ENCODE measurements around the gene NCOA1. TPM values are rescaled to one million over a fixed set of nuclear protein-coding genes. Genes with fewer than 3 reads are reported as not detected.
"Not testable (repeated sequence)": the region's sequence is repeated elsewhere in the genome, so short reads cannot be mapped to it uniquely, and the experiment has no call there.

NCOA1 gene
- total RNA-seq, 1 experiment from 2014 or later, result 37.1 TPM

GRCh38 chr2:24461685-24462084 is 29.4 kb upstream of the NCOA1 start:
- H3K27me3 ChIP-seq (replicated peaks; ENCODE audit: control insufficient read depth, insufficient read depth, low read length), result no peaks in the 10 kb centered on the region
- no peaks in the 10 kb centered on the region for H3K9me3 ChIP-seq
- no TSS peak for BruUV-seq (replicated peaks)
- H3K4me1 ChIP-seq, result peaks cover 8% of the 10 kb centered on the region
- CTCF ChIA-PET, result no interaction called here
- DNase-seq, result no peak
- H3K36me3 ChIP-seq (ENCODE audit: control insufficient read depth, insufficient read depth, low read length), result no peaks in the 10 kb centered on the region
- no peak for TF ChIP-seq CTCF (IDR thresholded peaks at IDR 0.05; ENCODE audit: insufficient read depth in 1 of 2, low read depth in 1 of 2, low read length in 1 of 2, severe bottlenecking in 1 of 2, unreplicated experiment in 1 of 2)
- intact Hi-C loops (cut with micrococcal nuclease; ENCODE audit: unreplicated experiment), result no loop called here
- Mint-ChIP-seq H3K4me3 (ENCODE audit: unreplicated experiment) (no peak overlapping the region), H3K4me1 (ENCODE audit: low read depth, unreplicated experiment) (peaks cover 5% of the 10 kb centered on the region), H3K9me3 (ENCODE audit: unreplicated experiment) (no peaks in the 10 kb centered on the region), H3K27me3 (ENCODE audit: insufficient read depth, unreplicated experiment) (no peaks in the 10 kb centered on the region), H3K36me3 (ENCODE audit: insufficient read depth, unreplicated experiment) (no peaks in the 10 kb centered on the region), H3K27ac (ENCODE audit: unreplicated experiment) (no peak overlapping the region)
- POLR2A ChIA-PET, result no interaction called here
- no peak overlapping the region for H3K4me3 ChIP-seq (ENCODE audit: low read depth, low read length)

DNA sequence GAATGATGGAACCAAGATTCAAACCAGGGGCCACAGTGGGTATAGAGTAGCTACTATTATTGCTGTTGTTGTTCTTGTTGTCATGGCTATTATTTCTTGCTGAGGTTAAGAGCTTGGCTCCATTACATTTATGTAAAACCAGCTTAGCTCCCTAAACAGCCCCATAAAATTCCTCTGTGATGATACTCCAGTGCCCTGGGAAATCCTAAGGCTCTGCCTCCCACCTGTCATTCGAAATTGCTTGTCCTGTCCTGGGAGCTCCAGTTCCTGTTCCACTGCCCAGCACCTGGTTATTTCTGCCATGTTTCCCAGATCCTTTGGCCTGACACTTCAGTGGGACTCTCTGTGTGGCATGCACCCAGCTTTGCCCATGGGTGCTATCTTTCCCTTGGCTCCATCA is 27.8 kb upstream of the NCOA1 start:
- no TSS peak for BruUV-seq (replicated peaks)
- Mint-ChIP-seq H3K4me3 (ENCODE audit: unreplicated experiment) (no peak overlapping the region), H3K9me3 (ENCODE audit: unreplicated experiment) (no peaks in the 10 kb centered on the region), H3K4me1 (ENCODE audit: low read depth, unreplicated experiment) (peaks cover 19% of the 10 kb centered on the region), H3K36me3 (ENCODE audit: insufficient read depth, unreplicated experiment) (no peaks in the 10 kb centered on the region), H3K27ac (ENCODE audit: unreplicated experiment) (no peak overlapping the region), H3K27me3 (ENCODE audit: insufficient read depth, unreplicated experiment) (no peaks in the 10 kb centered on the region)
- Histone ChIP-seq H3K4me1 (peaks cover 24% of the 10 kb centered on the region), H3K4me3 (ENCODE audit: low read depth, low read length) (no peak overlapping the region), H3K36me3 (ENCODE audit: control insufficient read depth, insufficient read depth, low read length) (no peaks in the 10 kb centered on the region), H3K9me3 (no peaks in the 10 kb centered on the region), H3K27me3 (replicated peaks; ENCODE audit: control insufficient read depth, insufficient read depth, low read length) (no peaks in the 10 kb centered on the region)
- no peak for DNase-seq
- ChIA-PET POLR2A (no interaction called here), CTCF (no interaction called here)
- TF ChIP-seq CTCF (IDR thresholded peaks at IDR 0.05; ENCODE audit: insufficient read depth in 1 of 2, low read depth in 1 of 2, low read length in 1 of 2, severe bottlenecking in 1 of 2, unreplicated experiment in 1 of 2), result no peak
- intact Hi-C loops (cut with micrococcal nuclease; ENCODE audit: unreplicated experiment), result no loop called here

DNA sequence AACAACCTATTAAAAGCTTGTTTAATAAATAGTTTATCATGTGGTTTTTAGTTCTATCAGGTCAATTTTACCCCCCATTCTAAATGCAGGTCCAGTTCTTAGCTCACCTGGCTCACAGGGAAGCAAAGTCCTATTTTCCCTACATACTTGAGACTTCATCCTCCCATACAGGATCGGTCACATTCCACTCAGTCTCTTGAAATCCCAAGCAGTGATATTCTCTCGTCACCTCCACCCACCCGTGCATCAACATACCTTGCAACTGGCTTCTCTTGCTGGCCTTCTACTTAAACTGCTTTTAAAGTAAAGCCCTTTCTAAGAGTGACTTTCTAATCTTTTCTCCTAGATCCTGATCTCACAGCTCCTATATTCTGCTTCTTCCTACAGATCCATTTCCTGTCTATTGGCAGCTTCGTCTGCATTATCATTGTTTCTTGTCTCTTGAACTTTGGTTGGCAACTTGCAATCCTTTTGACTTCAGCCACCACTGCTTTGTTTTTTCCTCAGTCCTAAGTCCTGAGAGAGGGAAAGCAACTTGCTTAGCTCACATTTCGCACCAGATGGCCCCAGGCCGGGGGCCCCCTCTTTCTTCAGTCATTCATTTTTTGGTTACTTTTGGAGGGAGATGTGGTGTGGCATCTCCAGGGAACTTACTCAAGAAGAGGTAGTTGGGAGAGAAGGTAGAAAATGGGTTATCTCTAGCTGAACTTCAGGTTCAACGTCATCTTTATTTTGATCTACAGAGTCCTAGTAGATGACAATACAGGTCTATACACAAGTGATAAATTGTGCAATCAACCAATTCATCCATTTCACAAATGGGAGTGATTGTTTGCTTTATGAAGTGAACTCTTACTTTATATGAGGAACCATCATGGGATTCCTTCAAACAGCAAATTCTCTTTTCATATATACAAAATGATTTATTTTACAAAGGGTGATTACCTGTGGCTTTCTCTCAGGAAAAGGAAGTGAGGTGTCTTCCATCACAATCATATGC is 23.9 kb upstream of the NCOA1 start:
- peak overlapping the region; percentile 90 for H3K27ac Mint-ChIP-seq (ENCODE audit: unreplicated experiment)

DNA sequence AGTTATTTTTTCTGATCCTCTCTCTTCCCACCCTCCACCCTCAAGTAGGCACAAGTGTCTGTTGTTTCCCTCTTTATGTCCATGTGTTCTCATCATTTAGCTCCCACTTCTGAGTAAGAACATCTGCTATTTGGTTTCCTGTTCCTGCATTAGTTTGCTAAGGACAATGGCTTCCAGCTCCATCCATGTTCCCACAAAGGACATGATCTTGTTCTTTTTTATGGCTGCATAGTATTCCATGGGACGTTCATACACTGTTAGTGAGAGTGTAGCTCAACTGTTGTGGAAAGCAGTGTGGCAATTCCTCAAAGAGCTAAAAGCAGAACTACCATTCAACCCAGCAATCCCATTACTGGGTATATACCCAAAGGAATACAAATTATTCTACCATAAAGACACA is 22.6 kb upstream of the NCOA1 start:
- BruUV-seq (replicated peaks), result not testable (repeated sequence)
- intact Hi-C loops (cut with micrococcal nuclease; ENCODE audit: unreplicated experiment), result loop anchor here (5.0 kb wide), 1 partner anchor 51 kb away; no protein-coding TSS in a partner anchor

More for the DNA sequence above, 23.9 kb upstream of the NCOA1 start:
- no peak overlapping the region for H3K4me3 ChIP-seq (ENCODE audit: low read depth, low read length)
- TSS peak; percentile 93 for BruUV-seq (replicated peaks)
- H3K4me1 ChIP-seq, result peaks cover 24% of the 10 kb centered on the region
- peaks cover 19% of the 10 kb centered on the region for H3K4me1 Mint-ChIP-seq (ENCODE audit: low read depth, unreplicated experiment)
- no peaks in the 10 kb centered on the region for H3K36me3 ChIP-seq (ENCODE audit: control insufficient read depth, insufficient read depth, low read length)
- intact Hi-C loops (cut with micrococcal nuclease; ENCODE audit: unreplicated experiment), result loop anchor here (1.0 to 5.0 kb wide), 3 partner anchors 10 to 50 kb away; no protein-coding TSS in a partner anchor
- H3K36me3 Mint-ChIP-seq (ENCODE audit: insufficient read depth, unreplicated experiment), result no peaks in the 10 kb centered on the region
- ChIA-PET CTCF (interaction anchor here (0.7 to 1.3 kb wide), 2 partner anchors 24 to 326 kb away, joined by 3 to 4 read pairs; partner anchors contain the start of genes CENPO, NCOA1 and PTRHD1), POLR2A (interaction anchor here (0.7 to 1.1 kb wide), 2 partner anchors 20 to 192 kb away, joined by 3 to 4 read pairs; no protein-coding TSS in a partner anchor)
- no peaks in the 10 kb centered on the region for H3K9me3 Mint-ChIP-seq (ENCODE audit: unreplicated experiment)
- peak overlapping the region; percentile 50 for H3K4me3 Mint-ChIP-seq (ENCODE audit: unreplicated experiment)
- H3K9me3 ChIP-seq, result no peaks in the 10 kb centered on the region
- TF ChIP-seq CTCF (IDR thresholded peaks at IDR 0.05; ENCODE audit: insufficient read depth in 1 of 2, low read depth in 1 of 2, low read length in 1 of 2, severe bottlenecking in 1 of 2, unreplicated experiment in 1 of 2), result no peak
- H3K27me3 Mint-ChIP-seq (ENCODE audit: insufficient read depth, unreplicated experiment), result no peaks in the 10 kb centered on the region
- peak; percentile 81 to 83 for DNase-seq
- H3K27me3 ChIP-seq (replicated peaks; ENCODE audit: control insufficient read depth, insufficient read depth, low read length), result no peaks in the 10 kb centered on the region

More for the DNA sequence above, 22.6 kb upstream of the NCOA1 start:
- H3K4me3 Mint-ChIP-seq (ENCODE audit: unreplicated experiment); H3K27me3 ChIP-seq (replicated peaks; ENCODE audit: control insufficient read depth, insufficient read depth, low read length); POLR2A ChIA-PET; H3K36me3 Mint-ChIP-seq (ENCODE audit: insufficient read depth, unreplicated experiment); DNase-seq; H3K27me3 Mint-ChIP-seq (ENCODE audit: insufficient read depth, unreplicated experiment); CTCF ChIA-PET; H3K9me3 Mint-ChIP-seq (ENCODE audit: unreplicated experiment); H3K4me3 ChIP-seq (ENCODE audit: low read depth, low read length); H3K9me3 ChIP-seq; H3K36me3 ChIP-seq (ENCODE audit: control insufficient read depth, insufficient read depth, low read length): not testable (repeated sequence)
- Mint-ChIP-seq H3K27ac (ENCODE audit: unreplicated experiment) (peak overlapping the region; percentile 7), H3K4me1 (ENCODE audit: low read depth, unreplicated experiment) (peaks cover 19% of the 10 kb centered on the region)
- peaks cover 24% of the 10 kb centered on the region for H3K4me1 ChIP-seq

Data from Caco-2 (cell line).